Peyer's patch (tissue), 4 donors: Measurements from ENCODE around the gene TCEANC2. TPM values are rescaled to one million over a fixed set of nuclear protein-coding genes. Genes with fewer than 3 reads are reported as not detected.

Experiments used
- DNase-seq, 3 donors: peaks; one replicate each; pipeline ENCODE4 v3.0.0-alpha.2; 2017 to 2019
- H3K27ac ChIP-seq, 4 donors: fragments of 200-600 bp; sonication (generic); one replicate each; pipeline ENCODE4 v1.5.1; 2016 to 2019
- H3K27me3 ChIP-seq, 2 donors: fragments of 200-600 bp; sonication (generic); one replicate each; pipeline ENCODE4 v1.5.1; 2019
- H3K36me3 ChIP-seq, 3 donors: fragments of 200-600 bp; sonication (generic); one replicate each; pipeline ENCODE4 v1.5.1; 2016 to 2019
- H3K4me1 ChIP-seq, 4 donors: fragments of 200-600 bp; sonication (generic); one replicate each; pipeline ENCODE4 v1.5.1; 2016 to 2019
- H3K4me3 ChIP-seq, 4 donors: fragments of 200-600 bp; sonication (generic); 1 replicate in 3 of 4; 2 replicates in 1 of 4; pipeline ENCODE4 v1.5.1; 2016 to 2019; ENCODE audit warnings: mild to moderate bottlenecking in 1 of 4
- H3K9me3 ChIP-seq, 4 donors: fragments of 200-600 bp; sonication (generic); one replicate each; pipeline ENCODE4 v1.5.1; 2016 to 2019; ENCODE audit warnings: mild to moderate bottlenecking in 1 of 4
- POLR2A ChIP-seq, 2 donors: fragments of 450-650 bp; IDR thresholded peaks; one replicate each; pipeline ENCODE4 v1.5.1; 2017; ENCODE audit warnings: antibody characterized with exemption in 2 of 2, mild to moderate bottlenecking in 2 of 2, moderate library complexity in 2 of 2
- total RNA-seq, 4 donors: library from RNA; depleted of rRNA; stranded (reverse); fragments of >200 nt; gene quantifications; one replicate each; pipeline ENCODE4 v1.1.0, GENCODE V29; 2016
- TF ChIP-seq, protein P1 (sequence below), 6 experiments: fragments of 450-650 bp in 4 of 6; fragments of 200-600 bp in 2 of 6; sonication (generic) in 1 of 6; IDR thresholded peaks; one replicate each; pipeline ENCODE4 v1.5.1; 2017 to 2019; ENCODE audit warnings: antibody characterized with exemption in 6 of 6, mild to moderate bottlenecking in 3 of 6, moderate library complexity in 1 of 6

TCEANC2 gene
- total RNA-seq, 4 donors from 2014 or later = 3.0 to 6.6 (median 5.3) TPM

DNA sequence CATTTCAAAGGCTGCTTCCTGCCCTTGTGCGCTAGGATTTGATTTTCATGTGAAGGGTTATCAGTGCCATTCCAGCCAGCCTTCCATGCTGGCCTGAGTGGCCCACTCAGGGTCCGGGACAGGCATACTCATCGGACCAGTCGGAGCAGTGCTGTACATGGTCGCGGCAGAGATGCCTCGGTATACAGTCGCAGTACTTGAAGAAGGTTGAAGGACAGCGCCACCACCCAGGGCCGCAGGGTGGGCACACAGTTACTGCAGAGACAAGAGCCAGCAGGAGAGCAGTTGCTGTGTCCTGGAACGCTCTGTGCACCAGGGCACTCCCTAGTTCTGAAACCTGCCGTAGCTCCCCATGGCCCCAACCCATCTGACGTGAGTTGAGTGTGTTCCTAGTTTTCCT lies 44.5 kb upstream of the TCEANC2 start:
- no peak overlapping the region for H3K27ac ChIP-seq
- no peak for TF ChIP-seq POLR2A (IDR thresholded peaks at IDR 0.05)
- TF ChIP-seq, protein P1, sequence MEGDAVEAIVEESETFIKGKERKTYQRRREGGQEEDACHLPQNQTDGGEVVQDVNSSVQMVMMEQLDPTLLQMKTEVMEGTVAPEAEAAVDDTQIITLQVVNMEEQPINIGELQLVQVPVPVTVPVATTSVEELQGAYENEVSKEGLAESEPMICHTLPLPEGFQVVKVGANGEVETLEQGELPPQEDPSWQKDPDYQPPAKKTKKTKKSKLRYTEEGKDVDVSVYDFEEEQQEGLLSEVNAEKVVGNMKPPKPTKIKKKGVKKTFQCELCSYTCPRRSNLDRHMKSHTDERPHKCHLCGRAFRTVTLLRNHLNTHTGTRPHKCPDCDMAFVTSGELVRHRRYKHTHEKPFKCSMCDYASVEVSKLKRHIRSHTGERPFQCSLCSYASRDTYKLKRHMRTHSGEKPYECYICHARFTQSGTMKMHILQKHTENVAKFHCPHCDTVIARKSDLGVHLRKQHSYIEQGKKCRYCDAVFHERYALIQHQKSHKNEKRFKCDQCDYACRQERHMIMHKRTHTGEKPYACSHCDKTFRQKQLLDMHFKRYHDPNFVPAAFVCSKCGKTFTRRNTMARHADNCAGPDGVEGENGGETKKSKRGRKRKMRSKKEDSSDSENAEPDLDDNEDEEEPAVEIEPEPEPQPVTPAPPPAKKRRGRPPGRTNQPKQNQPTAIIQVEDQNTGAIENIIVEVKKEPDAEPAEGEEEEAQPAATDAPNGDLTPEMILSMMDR (IDR thresholded peaks at IDR 0.05) = no peak
- no peak for DNase-seq
- no peaks in the 10 kb centered on the region for H3K27me3 ChIP-seq
- no peak overlapping the region for H3K4me3 ChIP-seq
- no peaks in the 10 kb centered on the region for H3K36me3 ChIP-seq
- H3K4me1 ChIP-seq = no peaks in the 10 kb centered on the region
- H3K9me3 ChIP-seq = no peaks in the 10 kb centered on the region

DNA sequence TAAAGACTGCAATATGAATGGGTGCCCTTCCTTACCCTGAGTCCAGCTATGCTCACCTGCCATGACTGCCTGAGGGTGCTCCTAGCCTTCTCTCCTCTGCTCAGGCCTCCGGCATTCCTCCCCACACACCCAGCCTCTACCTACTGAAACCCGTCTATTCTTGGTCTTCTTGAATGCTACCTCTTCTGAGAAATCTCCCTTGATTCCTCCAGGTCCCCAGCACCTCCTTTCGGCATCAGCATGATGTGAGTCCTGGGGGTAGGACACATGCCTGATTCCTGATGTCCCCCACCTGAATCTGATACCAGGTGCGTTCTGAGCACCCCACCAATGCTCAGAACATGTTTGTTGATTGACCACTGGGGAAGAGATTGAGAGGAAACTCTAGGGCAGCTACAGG lies 44.0 kb upstream of the TCEANC2 start:
- H3K36me3 ChIP-seq = no peaks in the 10 kb centered on the region
- no peak overlapping the region for H3K4me3 ChIP-seq
- H3K9me3 ChIP-seq = no peaks in the 10 kb centered on the region
- H3K4me1 ChIP-seq = no peaks in the 10 kb centered on the region
- TF ChIP-seq POLR2A (IDR thresholded peaks at IDR 0.05) = no peak
- TF ChIP-seq, protein P1 (IDR thresholded peaks at IDR 0.05) = no peak
- no peaks in the 10 kb centered on the region for H3K27me3 ChIP-seq
- no peak for DNase-seq
- no peak overlapping the region for H3K27ac ChIP-seq

- DNase-seq = no peak
- TF ChIP-seq, protein P1 (IDR thresholded peaks at IDR 0.05) = no peak
- TF ChIP-seq POLR2A (IDR thresholded peaks at IDR 0.05) = no peak
- Histone ChIP-seq H3K9me3 (no peaks in the 10 kb centered on the region), H3K27me3 (no peaks in the 10 kb centered on the region), H3K4me1 (no peaks in the 10 kb centered on the region), H3K4me3 (no peak overlapping the region), H3K36me3 (no peaks in the 10 kb centered on the region), H3K27ac (no peak overlapping the region)
These were observed 42.8 kb upstream of the TCEANC2 start for GRCh38 chr1:54010415-54011117.

- H3K4me3 ChIP-seq = no peak overlapping the region
These were observed 41.9 kb upstream of the TCEANC2 start for GRCh38 chr1:54011316-54012007.

GRCh38 chr1:54012008-54012325 lies 41.4 kb upstream of the TCEANC2 start:
- TF ChIP-seq POLR2A (IDR thresholded peaks at IDR 0.05) = no peak
- TF ChIP-seq, protein P1 (IDR thresholded peaks at IDR 0.05) = no peak
- Histone ChIP-seq H3K9me3 (no peaks in the 10 kb centered on the region), H3K4me1 (peaks cover 0 to 8% (median 0%) of the 10 kb centered on the region in 4 donors), H3K27me3 (no peaks in the 10 kb centered on the region), H3K36me3 (no peaks in the 10 kb centered on the region), H3K4me3 (no peak overlapping the region), H3K27ac (no peak overlapping the region)
- no peak for DNase-seq

More at GRCh38 chr1:54011316-54012007, 41.9 kb upstream of the TCEANC2 start:
- H3K27me3 ChIP-seq = no peaks in the 10 kb centered on the region
- H3K4me1 ChIP-seq = peaks cover 0 to 8% (median 0%) of the 10 kb centered on the region in 4 donors
- no peaks in the 10 kb centered on the region for H3K9me3 ChIP-seq
- no peak for TF ChIP-seq POLR2A (IDR thresholded peaks at IDR 0.05)
- TF ChIP-seq, protein P1 (IDR thresholded peaks at IDR 0.05) = no peak
- H3K36me3 ChIP-seq = no peaks in the 10 kb centered on the region
- H3K27ac ChIP-seq = no peak overlapping the region
- DNase-seq = no peak
